ENCODE results near the gene XPO5. TPM values are rescaled to one million over a fixed set of nuclear protein-coding genes. Genes with fewer than 3 reads are reported as not detected.

Gene XPO5
- total and polyA plus RNA-seq, 2 experiments from 2014 or later, result 29.4 to 31.3 TPM

DNA sequence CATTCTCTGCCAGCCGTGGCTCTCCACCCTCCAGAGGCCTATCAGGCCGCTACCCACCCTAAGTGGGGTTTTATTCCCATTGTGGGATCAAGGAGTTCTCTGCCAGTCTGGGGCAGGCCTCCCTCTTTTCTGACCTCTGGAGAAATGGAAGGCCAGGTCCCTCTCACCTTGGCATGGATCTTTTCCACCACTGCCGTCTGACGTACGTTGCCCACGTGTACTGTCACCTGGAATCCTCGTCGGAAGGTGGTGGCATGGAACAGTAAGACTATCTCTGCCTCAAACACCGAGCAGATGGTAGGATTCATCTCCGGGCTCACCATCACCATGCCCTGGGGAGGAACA, 46.0 kb upstream of the XPO5 start:
- DNase-seq (ENCODE audit: low read depth in 1 of 2, low spot score in 1 of 2), result no peak
- Histone ChIP-seq H3K36me3 (peaks cover 44% of the 10 kb centered on the region), H3K27me3 (no peaks in the 10 kb centered on the region), H3K27ac (no peak overlapping the region), H3K9me3 (ENCODE audit: low read depth) (no peaks in the 10 kb centered on the region), H3K4me3 (no peak overlapping the region), H3K4me1 (ENCODE audit: low read depth) (no peaks in the 10 kb centered on the region)
- TF ChIP-seq, protein P1, sequence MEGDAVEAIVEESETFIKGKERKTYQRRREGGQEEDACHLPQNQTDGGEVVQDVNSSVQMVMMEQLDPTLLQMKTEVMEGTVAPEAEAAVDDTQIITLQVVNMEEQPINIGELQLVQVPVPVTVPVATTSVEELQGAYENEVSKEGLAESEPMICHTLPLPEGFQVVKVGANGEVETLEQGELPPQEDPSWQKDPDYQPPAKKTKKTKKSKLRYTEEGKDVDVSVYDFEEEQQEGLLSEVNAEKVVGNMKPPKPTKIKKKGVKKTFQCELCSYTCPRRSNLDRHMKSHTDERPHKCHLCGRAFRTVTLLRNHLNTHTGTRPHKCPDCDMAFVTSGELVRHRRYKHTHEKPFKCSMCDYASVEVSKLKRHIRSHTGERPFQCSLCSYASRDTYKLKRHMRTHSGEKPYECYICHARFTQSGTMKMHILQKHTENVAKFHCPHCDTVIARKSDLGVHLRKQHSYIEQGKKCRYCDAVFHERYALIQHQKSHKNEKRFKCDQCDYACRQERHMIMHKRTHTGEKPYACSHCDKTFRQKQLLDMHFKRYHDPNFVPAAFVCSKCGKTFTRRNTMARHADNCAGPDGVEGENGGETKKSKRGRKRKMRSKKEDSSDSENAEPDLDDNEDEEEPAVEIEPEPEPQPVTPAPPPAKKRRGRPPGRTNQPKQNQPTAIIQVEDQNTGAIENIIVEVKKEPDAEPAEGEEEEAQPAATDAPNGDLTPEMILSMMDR (IDR thresholded peaks at IDR 0.05; ENCODE audit: low read depth, low read length), result no peak

DNA sequence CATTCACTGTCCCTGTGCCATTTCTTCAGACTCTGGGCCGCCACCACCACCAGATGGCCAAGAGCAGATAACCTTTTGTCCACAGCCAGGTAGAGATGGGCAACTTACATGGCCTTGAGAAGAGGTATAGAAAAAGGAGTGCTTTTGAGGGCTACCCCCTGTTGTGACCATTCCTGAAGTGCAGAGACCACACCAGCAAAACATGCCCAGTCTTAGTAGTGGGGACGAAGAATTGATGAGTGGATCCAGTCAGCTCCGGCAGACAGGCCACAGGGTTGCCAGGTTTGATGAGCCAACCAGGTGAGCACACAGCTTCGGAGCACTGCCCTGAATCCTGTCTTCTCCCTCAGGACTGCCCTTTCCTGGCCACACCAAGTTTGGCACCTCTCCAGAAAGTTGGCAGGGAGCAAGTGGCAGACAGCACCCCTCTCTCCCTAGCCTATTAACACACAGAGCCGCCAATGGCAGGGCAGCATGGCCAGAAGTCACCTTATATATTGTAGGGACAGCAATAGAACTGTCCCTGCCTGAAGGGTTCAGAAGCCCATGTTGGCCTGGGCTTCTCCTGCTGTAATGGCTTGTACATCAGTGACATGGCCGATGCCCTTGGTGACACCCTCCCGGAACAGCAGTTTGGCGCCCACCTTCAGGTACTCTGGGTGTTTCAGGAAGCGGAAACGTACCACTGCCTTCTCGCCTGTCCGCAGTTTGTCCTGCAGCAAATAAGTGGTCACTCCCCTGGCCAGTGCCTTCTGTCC, 45.4 kb upstream of the XPO5 start:
- Histone ChIP-seq H3K4me1 (ENCODE audit: low read depth) (no peaks in the 10 kb centered on the region), H3K27me3 (no peaks in the 10 kb centered on the region), H3K9me3 (ENCODE audit: low read depth) (no peaks in the 10 kb centered on the region), H3K27ac (no peak overlapping the region), H3K36me3 (peaks cover 44% of the 10 kb centered on the region), H3K4me3 (no peak overlapping the region)
- DNase-seq (ENCODE audit: low read depth in 1 of 2, low spot score in 1 of 2), result no peak
- TF ChIP-seq, protein P1 (IDR thresholded peaks at IDR 0.05; ENCODE audit: low read depth, low read length), result no peak

DNA sequence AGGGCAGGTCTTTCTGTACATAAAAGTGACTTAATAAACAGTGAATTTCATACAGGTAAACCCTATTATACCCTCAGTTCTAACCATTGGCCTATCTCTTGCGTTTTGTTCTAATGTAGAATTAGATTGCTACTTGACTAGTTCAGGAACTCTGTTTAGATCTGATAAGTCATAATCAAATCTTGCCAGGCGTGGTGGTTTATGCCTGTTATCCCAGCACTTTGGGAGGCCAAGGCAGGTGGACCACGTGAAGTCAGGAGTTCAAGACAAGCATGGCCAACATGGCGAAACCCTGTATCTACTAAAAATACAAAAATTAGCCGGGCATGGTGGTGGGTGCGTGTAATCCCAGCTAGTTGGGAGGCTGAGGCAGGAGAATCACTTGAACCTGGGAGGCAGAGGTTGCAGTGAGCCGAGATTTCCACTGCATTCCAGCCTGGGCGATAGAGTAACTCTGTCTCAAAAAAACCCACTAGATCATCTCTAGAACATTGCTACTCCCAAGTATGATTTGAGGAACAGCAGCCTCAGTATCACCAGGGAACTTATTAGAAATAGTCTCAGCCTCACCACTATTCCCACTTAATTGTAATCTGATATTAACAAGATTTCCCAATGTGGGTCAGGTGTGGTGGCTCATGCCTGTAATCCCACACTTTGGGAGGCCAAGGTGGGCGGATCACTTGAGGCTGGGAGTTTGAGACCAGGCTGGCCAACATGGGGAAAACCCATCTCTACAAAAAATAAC, 41.1 kb upstream of the XPO5 start:
- no peak for DNase-seq (ENCODE audit: low read depth in 1 of 2, low spot score in 1 of 2)
- Histone ChIP-seq H3K36me3 (peaks cover 22% of the 10 kb centered on the region), H3K4me1 (ENCODE audit: low read depth) (no peaks in the 10 kb centered on the region), H3K9me3 (ENCODE audit: low read depth) (no peaks in the 10 kb centered on the region), H3K27me3 (no peaks in the 10 kb centered on the region), H3K27ac (no peak overlapping the region), H3K4me3 (no peak overlapping the region)
- TF ChIP-seq, protein P1 (IDR thresholded peaks at IDR 0.05; ENCODE audit: low read depth, low read length), result no peak

DNA sequence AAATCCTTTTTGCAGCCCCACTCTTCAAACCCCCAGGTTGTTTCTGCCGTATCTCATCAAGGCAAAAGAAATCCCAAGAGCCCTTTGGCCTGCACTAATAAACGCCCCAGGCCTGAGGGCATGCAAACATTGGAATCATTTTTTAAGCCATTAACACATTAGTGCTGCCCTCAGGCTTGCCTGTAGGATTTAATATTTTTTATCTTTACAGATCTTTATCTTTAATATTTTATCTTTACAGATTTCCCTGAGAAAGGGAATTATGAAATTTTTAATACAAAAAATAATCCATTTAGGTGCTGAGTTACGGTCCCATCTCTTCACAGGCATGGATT, 38.5 kb upstream of the XPO5 start:
- Histone ChIP-seq H3K4me1 (ENCODE audit: low read depth) (peaks cover 12% of the 10 kb centered on the region), H3K4me3 (no peak overlapping the region), H3K27me3 (no peaks in the 10 kb centered on the region), H3K9me3 (ENCODE audit: low read depth) (no peaks in the 10 kb centered on the region), H3K27ac (no peak overlapping the region), H3K36me3 (peaks cover 9% of the 10 kb centered on the region)
- no peak for DNase-seq (ENCODE audit: low read depth in 1 of 2, low spot score in 1 of 2)
- TF ChIP-seq, protein P1 (IDR thresholded peaks at IDR 0.05; ENCODE audit: low read depth, low read length), result no peak

DNA sequence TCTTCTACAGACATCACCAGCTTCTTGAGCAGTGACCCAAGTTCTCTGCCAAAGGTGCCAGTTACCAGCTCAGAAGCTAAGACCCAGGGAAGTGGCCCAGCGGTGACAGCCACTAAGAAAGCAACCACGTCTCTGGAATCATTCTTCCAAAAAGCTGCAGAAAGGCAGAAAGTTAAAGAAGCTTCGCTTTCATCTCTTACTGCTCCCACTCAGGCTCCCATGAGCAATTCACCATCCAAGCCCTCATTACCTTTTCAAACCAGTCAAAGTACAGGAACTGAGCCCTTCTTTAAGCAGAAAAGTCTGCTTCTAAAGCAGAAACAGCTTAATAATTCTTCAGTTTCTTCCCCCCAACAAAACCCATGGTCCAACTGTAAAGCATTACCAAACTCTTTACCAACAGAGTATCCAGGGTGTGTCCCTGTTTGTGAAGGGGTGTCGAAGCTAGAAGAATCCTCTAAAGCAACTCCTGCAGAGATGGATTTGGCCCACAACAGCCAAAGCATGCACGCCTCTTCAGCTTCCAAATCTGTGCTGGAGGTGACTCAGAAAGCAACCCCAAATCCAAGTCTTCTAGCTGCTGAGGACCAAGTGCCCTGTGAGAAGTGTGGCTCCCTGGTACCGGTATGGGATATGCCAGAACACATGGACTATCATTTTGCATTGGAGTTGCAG, 38.0 kb upstream of the XPO5 start:
- TF ChIP-seq, protein P1 (IDR thresholded peaks at IDR 0.05; ENCODE audit: low read depth, low read length), result no peak
- DNase-seq (ENCODE audit: low read depth in 1 of 2, low spot score in 1 of 2), result no peak
- Histone ChIP-seq H3K27me3 (no peaks in the 10 kb centered on the region), H3K36me3 (peaks cover 9% of the 10 kb centered on the region), H3K27ac (no peak overlapping the region), H3K4me1 (ENCODE audit: low read depth) (peaks cover 17% of the 10 kb centered on the region), H3K4me3 (no peak overlapping the region), H3K9me3 (ENCODE audit: low read depth) (no peaks in the 10 kb centered on the region)

Measured in cardiac muscle cell (in vitro differentiated cells and primary cell).